Activated gamma-delta T cell treated with Interleukin-2 at 50 U/mL for 16 hours (primary cell): ENCODE data around the gene KCNMB1.

ENCODE experiments used
- DNase-seq: peaks from one replicate; pipeline ENCODE4 v3.0.0-alpha.2; 2020

KCNMB1 gene

GRCh38 chr5:170338933-170339779 is 50.0 kb downstream of the KCNMB1 start:
- peak; percentile 58 for DNase-seq

- DNase-seq = no peak
Observed at GRCh38 chr5:170338291-170338690, 50.9 kb downstream of the KCNMB1 start.

GRCh38 chr5:170337045-170337733 is 52.0 kb downstream of the KCNMB1 start:
- no peak for DNase-seq

- no peak for DNase-seq
Observed at GRCh38 chr5:170336065-170336464, 53.1 kb downstream of the KCNMB1 start.

- no peak for DNase-seq
Observed at GRCh38 chr5:170334626-170335025, 54.5 kb downstream of the KCNMB1 start.

GRCh38 chr5:170333161-170333910 is 55.8 kb downstream of the KCNMB1 start:
- DNase-seq = peak; percentile 68

- no peak for DNase-seq
Observed at GRCh38 chr5:170332058-170332457, 57.1 kb downstream of the KCNMB1 start.

- DNase-seq = no peak
Observed at GRCh38 chr5:170330568-170331054, 58.6 kb downstream of the KCNMB1 start.

- no peak for DNase-seq
Observed at GRCh38 chr5:170329524-170329923, 59.6 kb downstream of the KCNMB1 start.

- no peak for DNase-seq
Observed at GRCh38 chr5:170327829-170328228, 61.3 kb downstream of the KCNMB1 start.

GRCh38 chr5:170327168-170327567 is 62.0 kb downstream of the KCNMB1 start:
- DNase-seq = no peak
